HL-60 (cell line): Measurements from ENCODE around the gene SETBP1.

ENCODE experiments used
- DNase-seq, 2 experiments: peaks; one replicate each; pipeline ENCODE4 v3.0.0-alpha.2; 2010 to 2020; ENCODE audit warnings: low read depth in 1 of 2, low spot score in 1 of 2
- H3K27ac ChIP-seq: fragments of 250-450 bp; sonication (Bioruptor Pico); replicated peaks from 2 replicates; pipeline ENCODE4 v1.5.1; 2020; ENCODE audit warnings: mild to moderate bottlenecking, moderate library complexity
- H3K27me3 ChIP-seq: fragments of 250-450 bp; sonication (Bioruptor Pico); 2 replicates; pipeline ENCODE4 v1.5.1; 2021; ENCODE audit warnings: mild to moderate bottlenecking, moderate library complexity; ENCODE audit not compliant: insufficient read depth, poor library complexity, severe bottlenecking
- H3K4me3 ChIP-seq: replicated peaks from 2 replicates; pipeline ENCODE4 v1.5.1; 2011; ENCODE audit warnings: mild to moderate bottlenecking, control low read depth, low read length; ENCODE audit not compliant: insufficient read depth
- GABPA ChIP-seq: IDR thresholded peaks from 2 replicates; pipeline ENCODE4 v1.6.1; 2012; ENCODE audit warnings: low read depth
- POLR2AphosphoS5 ChIP-seq: IDR thresholded peaks from 2 replicates; pipeline ENCODE4 v1.6.1; 2012; ENCODE audit warnings: low read depth
- SPI1 ChIP-seq: IDR thresholded peaks from 2 replicates; pipeline ENCODE4 v1.6.1; 2012; ENCODE audit warnings: low read depth, mild to moderate bottlenecking, borderline replicate concordance
- TF ChIP-seq, protein P1 (sequence below): IDR thresholded peaks from one replicate; pipeline ENCODE4 v1.5.1; 2011; ENCODE audit warnings: low read length, control low read depth, inconsistent platforms; ENCODE audit not compliant: insufficient read depth
- TF ChIP-seq, protein P2 (sequence below): IDR thresholded peaks from 2 replicates; pipeline ENCODE4 v1.6.1; 2012; ENCODE audit warnings: low read depth; ENCODE audit not compliant: insufficient replicate concordance

Gene SETBP1

DNA sequence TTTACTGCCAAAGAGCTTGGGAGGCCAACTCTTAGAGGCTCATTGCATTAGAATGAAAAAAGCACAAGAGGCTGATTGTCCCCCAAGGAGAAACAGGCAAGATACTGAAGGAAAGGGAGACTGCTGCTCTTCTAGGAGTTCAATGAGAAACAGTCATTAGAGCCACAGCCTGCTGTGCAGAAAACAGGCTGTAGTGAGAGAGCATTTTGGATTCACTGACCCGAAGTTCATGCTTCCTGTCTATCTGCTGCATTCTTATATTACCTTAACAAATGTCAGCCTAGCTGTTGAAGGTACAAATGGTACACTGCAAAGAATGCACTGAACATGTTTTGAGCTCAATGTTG is 423.3 kb downstream of the SETBP1 start:
- Histone ChIP-seq H3K4me3 (no peak overlapping the region), H3K27ac (no peak overlapping the region), H3K27me3 (no peaks in the 10 kb centered on the region)
- TF ChIP-seq SPI1: no peak
- no peak for TF ChIP-seq GABPA
- TF ChIP-seq, protein P1, sequence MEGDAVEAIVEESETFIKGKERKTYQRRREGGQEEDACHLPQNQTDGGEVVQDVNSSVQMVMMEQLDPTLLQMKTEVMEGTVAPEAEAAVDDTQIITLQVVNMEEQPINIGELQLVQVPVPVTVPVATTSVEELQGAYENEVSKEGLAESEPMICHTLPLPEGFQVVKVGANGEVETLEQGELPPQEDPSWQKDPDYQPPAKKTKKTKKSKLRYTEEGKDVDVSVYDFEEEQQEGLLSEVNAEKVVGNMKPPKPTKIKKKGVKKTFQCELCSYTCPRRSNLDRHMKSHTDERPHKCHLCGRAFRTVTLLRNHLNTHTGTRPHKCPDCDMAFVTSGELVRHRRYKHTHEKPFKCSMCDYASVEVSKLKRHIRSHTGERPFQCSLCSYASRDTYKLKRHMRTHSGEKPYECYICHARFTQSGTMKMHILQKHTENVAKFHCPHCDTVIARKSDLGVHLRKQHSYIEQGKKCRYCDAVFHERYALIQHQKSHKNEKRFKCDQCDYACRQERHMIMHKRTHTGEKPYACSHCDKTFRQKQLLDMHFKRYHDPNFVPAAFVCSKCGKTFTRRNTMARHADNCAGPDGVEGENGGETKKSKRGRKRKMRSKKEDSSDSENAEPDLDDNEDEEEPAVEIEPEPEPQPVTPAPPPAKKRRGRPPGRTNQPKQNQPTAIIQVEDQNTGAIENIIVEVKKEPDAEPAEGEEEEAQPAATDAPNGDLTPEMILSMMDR: no peak
- no peak for TF ChIP-seq POLR2AphosphoS5
- TF ChIP-seq, protein P2, sequence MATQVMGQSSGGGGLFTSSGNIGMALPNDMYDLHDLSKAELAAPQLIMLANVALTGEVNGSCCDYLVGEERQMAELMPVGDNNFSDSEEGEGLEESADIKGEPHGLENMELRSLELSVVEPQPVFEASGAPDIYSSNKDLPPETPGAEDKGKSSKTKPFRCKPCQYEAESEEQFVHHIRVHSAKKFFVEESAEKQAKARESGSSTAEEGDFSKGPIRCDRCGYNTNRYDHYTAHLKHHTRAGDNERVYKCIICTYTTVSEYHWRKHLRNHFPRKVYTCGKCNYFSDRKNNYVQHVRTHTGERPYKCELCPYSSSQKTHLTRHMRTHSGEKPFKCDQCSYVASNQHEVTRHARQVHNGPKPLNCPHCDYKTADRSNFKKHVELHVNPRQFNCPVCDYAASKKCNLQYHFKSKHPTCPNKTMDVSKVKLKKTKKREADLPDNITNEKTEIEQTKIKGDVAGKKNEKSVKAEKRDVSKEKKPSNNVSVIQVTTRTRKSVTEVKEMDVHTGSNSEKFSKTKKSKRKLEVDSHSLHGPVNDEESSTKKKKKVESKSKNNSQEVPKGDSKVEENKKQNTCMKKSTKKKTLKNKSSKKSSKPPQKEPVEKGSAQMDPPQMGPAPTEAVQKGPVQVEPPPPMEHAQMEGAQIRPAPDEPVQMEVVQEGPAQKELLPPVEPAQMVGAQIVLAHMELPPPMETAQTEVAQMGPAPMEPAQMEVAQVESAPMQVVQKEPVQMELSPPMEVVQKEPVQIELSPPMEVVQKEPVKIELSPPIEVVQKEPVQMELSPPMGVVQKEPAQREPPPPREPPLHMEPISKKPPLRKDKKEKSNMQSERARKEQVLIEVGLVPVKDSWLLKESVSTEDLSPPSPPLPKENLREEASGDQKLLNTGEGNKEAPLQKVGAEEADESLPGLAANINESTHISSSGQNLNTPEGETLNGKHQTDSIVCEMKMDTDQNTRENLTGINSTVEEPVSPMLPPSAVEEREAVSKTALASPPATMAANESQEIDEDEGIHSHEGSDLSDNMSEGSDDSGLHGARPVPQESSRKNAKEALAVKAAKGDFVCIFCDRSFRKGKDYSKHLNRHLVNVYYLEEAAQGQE: no peak
- DNase-seq: no peak

DNA sequence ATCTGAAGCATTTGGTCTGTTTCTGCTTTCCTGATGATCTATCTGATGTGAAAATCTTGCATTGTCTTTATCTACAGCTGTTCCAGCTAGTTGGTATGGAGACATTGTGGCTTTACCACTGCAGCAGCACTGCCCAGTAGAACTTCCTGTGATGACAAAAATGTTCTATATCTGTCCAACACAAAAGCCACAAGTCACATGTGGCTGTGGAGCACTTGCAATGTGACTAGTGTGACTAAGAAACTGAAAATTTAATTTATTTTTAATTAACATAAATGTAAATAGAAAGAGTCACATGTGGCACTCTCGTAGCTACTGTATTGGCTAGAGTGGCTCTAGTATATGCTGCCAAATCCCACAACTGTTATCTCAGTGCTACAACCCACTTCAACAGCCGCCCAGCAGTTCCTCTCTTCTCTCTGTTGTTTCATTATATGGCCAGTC is 425.7 kb downstream of the SETBP1 start:
- 0 out of 2 replicates have a peak overlapping the region, but pooled peaks have one; percentile 11 for H3K27ac ChIP-seq
- H3K4me3 ChIP-seq: no peak overlapping the region
- TF ChIP-seq SPI1: peak; percentile 72
- TF ChIP-seq, protein P1: no peak
- peak; percentile 53 for TF ChIP-seq POLR2AphosphoS5
- H3K27me3 ChIP-seq: no peaks in the 10 kb centered on the region
- DNase-seq: peak; percentile 46 to 48

DNA sequence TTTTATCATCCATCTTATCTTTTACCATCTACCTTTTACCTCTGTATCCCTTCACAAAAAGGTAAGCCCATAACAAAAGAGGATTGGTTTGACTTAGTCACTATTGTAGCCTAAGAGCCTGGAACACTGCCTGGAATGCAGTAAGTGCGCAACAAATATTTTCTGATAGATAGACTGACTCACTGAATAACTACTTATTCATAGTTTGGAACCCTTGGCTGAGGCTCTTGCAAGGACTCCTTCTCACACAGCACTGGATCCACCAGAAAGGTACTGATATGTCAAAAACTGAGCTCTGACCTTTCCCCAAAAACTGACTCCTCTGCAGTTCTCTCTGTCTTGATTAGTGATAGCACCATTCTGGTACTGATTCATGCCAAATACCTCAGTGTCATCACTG is 426.7 kb downstream of the SETBP1 start:
- Histone ChIP-seq H3K4me3 (no peak overlapping the region), H3K27ac (no peak overlapping the region), H3K27me3 (no peaks in the 10 kb centered on the region)
- no peak for DNase-seq
- TF ChIP-seq, protein P1: no peak
- no peak for TF ChIP-seq GABPA
- TF ChIP-seq POLR2AphosphoS5: no peak
- TF ChIP-seq SPI1: no peak
- TF ChIP-seq, protein P2: no peak

DNA sequence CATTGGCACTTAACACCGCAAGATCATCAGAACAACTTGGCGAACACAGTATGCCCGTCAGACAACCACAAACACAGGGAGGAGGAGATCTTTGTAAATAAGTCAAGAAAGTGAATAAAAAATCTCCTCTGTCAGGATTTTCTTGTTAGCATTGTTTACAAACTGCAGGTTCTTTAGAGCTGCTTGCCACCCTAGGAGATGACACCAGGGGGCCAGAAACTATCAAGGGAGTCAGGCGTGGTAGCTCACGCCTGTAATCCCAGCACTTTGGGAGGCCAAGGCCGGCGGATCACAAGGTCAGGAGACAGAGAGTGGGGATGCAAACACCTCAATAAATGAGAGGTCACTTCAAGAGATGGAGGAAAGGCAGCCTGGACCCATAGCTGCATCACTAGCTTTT is 428.1 kb downstream of the SETBP1 start:
- Histone ChIP-seq H3K4me3 (no peak overlapping the region), H3K27me3 (no peaks in the 10 kb centered on the region), H3K27ac (no peak overlapping the region)
- DNase-seq: no peak
- TF ChIP-seq, protein P2: no peak
- TF ChIP-seq, protein P1: no peak
- TF ChIP-seq SPI1: no peak
- no peak for TF ChIP-seq POLR2AphosphoS5
- TF ChIP-seq GABPA: no peak
